ENCODE data around the gene TOR1AIP2. TPM values are rescaled to one million over a fixed set of nuclear protein-coding genes. Genes with fewer than 3 reads are reported as not detected.

TOR1AIP2 gene
- total and polyA plus RNA-seq, 12 donors, result 8.1 to 63.3 (median 52.2) TPM

GRCh38 chr1:179831225-179831624, 46.4 kb downstream of the TOR1AIP2 start:
- Histone ChIP-seq H3K4me1 (peaks cover 0 to 3% (median 0%) of the 10 kb centered on the region in 9 donors), H3K27ac (no peak overlapping the region), H3K9me3 (no peaks in the 10 kb centered on the region), H3K4me3 (no peak overlapping the region), H3K27me3 (no peaks in the 10 kb centered on the region), H3K36me3 (peaks cover 0 to 9% (median 0%) of the 10 kb centered on the region in 9 donors)
- DNase-seq (no peak), ATAC-seq (no peak)
- WGBS, 2 donors, result 70 to 77% methylated on average over 3 of the region's 3 CpGs
- TF ChIP-seq CTCF (IDR thresholded peaks at IDR 0.05), result no peak
- intact Hi-C loops (cut with DNase I), result no loop called here

DNA sequence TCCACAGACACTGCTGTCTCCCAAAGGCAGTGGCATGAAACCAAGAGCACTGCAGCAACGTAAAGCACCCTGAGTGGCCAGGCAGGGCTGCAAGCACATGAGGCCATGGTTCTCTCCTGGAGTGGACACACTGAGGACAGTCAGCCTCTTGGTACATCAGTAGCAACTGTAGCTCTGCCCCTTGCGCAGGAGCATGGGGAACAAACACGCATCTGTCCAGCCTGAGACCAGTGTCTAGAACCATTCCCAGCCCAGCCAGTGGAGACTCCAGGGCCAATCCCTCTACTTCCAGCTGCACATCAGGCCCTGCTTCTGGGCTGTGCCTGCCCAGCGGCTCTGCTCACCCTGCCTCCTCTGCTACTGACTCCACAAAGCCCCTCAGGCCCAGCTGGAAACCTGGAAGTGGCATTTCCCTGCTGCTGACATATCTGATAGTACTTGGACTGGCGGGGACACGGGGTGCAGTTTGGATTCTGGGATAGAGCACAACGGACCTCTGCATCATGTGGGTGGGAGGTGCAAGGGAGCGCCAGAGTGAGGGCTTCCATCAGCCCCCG, 49.0 kb downstream of the TOR1AIP2 start:
- no peak for ATAC-seq
- H3K4me3 ChIP-seq, result no peak overlapping the region
- intact Hi-C loops (cut with DNase I), result no loop called here
- H3K27ac ChIP-seq, result no peak overlapping the region
- TF ChIP-seq CTCF (IDR thresholded peaks at IDR 0.05), result no peak
- 87 to 91% methylated on average over 9 of the region's 9 CpGs for WGBS, 2 donors
- peaks cover 0 to 4% (median 0%) of the 10 kb centered on the region in 9 donors for H3K36me3 ChIP-seq
- no peak for DNase-seq
- no peaks in the 10 kb centered on the region for H3K27me3 ChIP-seq
- H3K4me1 ChIP-seq, result peaks cover 0 to 28% (median 13%) of the 10 kb centered on the region in 9 donors
- H3K9me3 ChIP-seq, result no peaks in the 10 kb centered on the region

GRCh38 chr1:179826626-179827280, 50.9 kb downstream of the TOR1AIP2 start:
- intact Hi-C loops (cut with DNase I), result no loop called here
- no peak overlapping the region for H3K4me3 ChIP-seq
- no peak for ATAC-seq
- peaks cover 0 to 28% (median 13%) of the 10 kb centered on the region in 9 donors for H3K4me1 ChIP-seq
- 75 to 80% methylated on average over 7 of the region's 7 CpGs for WGBS, 2 donors
- no peak for DNase-seq
- H3K27ac ChIP-seq, result no peak overlapping the region
- H3K36me3 ChIP-seq, result no peaks in the 10 kb centered on the region
- no peak for TF ChIP-seq CTCF (IDR thresholded peaks at IDR 0.05)
- no peaks in the 10 kb centered on the region for H3K27me3 ChIP-seq
- no peaks in the 10 kb centered on the region for H3K9me3 ChIP-seq

GRCh38 chr1:179825798-179826460, 51.7 kb downstream of the TOR1AIP2 start:
- H3K4me1 ChIP-seq, result peaks cover 0 to 28% (median 13%) of the 10 kb centered on the region in 9 donors
- H3K36me3 ChIP-seq, result no peaks in the 10 kb centered on the region
- no peaks in the 10 kb centered on the region for H3K9me3 ChIP-seq
- H3K27ac ChIP-seq, result peak overlapping the region in 4 of 10 donors; percentile 41 to 65 (median 52)
- DNase-seq (no peak), ATAC-seq (peak in 3 of 8 donors; percentile 5 to 50 (median 16))
- H3K27me3 ChIP-seq, result no peaks in the 10 kb centered on the region
- TF ChIP-seq CTCF (IDR thresholded peaks at IDR 0.05), result no peak
- intact Hi-C loops (cut with DNase I), result no loop called here
- WGBS, 2 donors, result 84% methylated on average over 13 of the region's 13 CpGs
- H3K4me3 ChIP-seq, result no peak overlapping the region

Measured in heart right ventricle (tissue), 16 donors.